HFFc6 (cell line): ENCODE data around the gene NR3C1. TPM values are rescaled to one million over a fixed set of nuclear protein-coding genes. Genes with fewer than 3 reads are reported as not detected.
A peak's percentile ranks its signal among the peaks of the same experiment; 100 is the strongest.

Experiments
- DNase-seq: peaks from one replicate; pipeline ENCODE4 v3.0.0-alpha.2; 2018
- H3K27ac Mint-ChIP-seq: 2 replicates; pipeline ENCODE4 v1.8.0; 2020; ENCODE audit warnings: mild to moderate bottlenecking, mixed read lengths
- H3K27me3 Mint-ChIP-seq: 2 replicates; pipeline ENCODE4 v1.8.0; 2021; ENCODE audit warnings: mild to moderate bottlenecking, moderate library complexity, mixed read lengths; ENCODE audit not compliant: insufficient read depth
- H3K36me3 Mint-ChIP-seq: 2 replicates; pipeline ENCODE4 v1.8.0; 2021; ENCODE audit warnings: low read depth, mixed read lengths
- H3K4me1 Mint-ChIP-seq: 2 replicates; pipeline ENCODE4 v1.8.0; 2020; ENCODE audit warnings: low read depth, mixed read lengths
- H3K4me3 Mint-ChIP-seq: 2 replicates; pipeline ENCODE4 v1.8.0; 2020; ENCODE audit warnings: mild to moderate bottlenecking, moderate library complexity, mixed read lengths
- H3K9me3 Mint-ChIP-seq: 2 replicates; pipeline ENCODE4 v1.8.0; 2020; ENCODE audit warnings: mild to moderate bottlenecking, mixed read lengths
- total RNA-seq, 6 experiments: library from RNA; stranded (reverse); fragmentation: NEBNext Ultra II Directional; extraction: Animal tissue kit (Norgen Biotek cat#: 25700); gene quantifications; 2 replicates in 1 of 6; 3 replicates in 5 of 6; pipeline ENCODE4 v1.2.3, GENCODE V29; 2021
- TF ChIP-seq, protein P1 (sequence below): fragments of 200-600 bp; sonication (generic); IDR thresholded peaks from 2 replicates; pipeline ENCODE4 v1.5.0; 2021; ENCODE audit warnings: antibody characterized with exemption, mild to moderate bottlenecking

The NR3C1 gene
- total RNA-seq, 6 experiments from 2014 or later = 61.6 to 86.9 (median 71.5) TPM

DNA sequence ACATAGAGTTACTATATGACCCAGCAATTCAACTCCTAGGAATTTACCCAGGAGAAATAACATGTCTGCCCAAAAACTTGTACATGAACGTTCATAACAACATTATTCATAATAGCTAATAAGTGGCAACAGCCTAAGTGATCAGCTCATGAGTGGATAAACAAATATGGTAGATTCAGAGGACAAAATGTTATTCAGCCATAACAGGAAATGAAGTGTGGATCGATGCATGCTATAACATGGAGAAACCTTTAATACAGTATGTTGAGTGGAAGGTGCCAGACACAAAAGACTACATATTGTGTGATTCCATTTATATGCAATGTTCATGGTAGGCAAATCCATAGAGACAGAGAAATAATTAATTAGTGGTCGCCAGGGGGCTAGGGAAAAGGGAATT is 22.3 kb upstream of the NR3C1 start:
- TF ChIP-seq, protein P1, sequence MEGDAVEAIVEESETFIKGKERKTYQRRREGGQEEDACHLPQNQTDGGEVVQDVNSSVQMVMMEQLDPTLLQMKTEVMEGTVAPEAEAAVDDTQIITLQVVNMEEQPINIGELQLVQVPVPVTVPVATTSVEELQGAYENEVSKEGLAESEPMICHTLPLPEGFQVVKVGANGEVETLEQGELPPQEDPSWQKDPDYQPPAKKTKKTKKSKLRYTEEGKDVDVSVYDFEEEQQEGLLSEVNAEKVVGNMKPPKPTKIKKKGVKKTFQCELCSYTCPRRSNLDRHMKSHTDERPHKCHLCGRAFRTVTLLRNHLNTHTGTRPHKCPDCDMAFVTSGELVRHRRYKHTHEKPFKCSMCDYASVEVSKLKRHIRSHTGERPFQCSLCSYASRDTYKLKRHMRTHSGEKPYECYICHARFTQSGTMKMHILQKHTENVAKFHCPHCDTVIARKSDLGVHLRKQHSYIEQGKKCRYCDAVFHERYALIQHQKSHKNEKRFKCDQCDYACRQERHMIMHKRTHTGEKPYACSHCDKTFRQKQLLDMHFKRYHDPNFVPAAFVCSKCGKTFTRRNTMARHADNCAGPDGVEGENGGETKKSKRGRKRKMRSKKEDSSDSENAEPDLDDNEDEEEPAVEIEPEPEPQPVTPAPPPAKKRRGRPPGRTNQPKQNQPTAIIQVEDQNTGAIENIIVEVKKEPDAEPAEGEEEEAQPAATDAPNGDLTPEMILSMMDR = no peak
- DNase-seq = no peak
- Mint-ChIP-seq H3K4me3 (no peak overlapping the region), H3K27ac (no peak overlapping the region), H3K9me3 (no peaks in the 10 kb centered on the region), H3K27me3 (no peaks in the 10 kb centered on the region; the same call in 1 of the 2 replicates), H3K4me1 (peaks cover 5% of the 10 kb centered on the region; the same call in 1 of the 2 replicates), H3K36me3 (no peaks in the 10 kb centered on the region)

DNA sequence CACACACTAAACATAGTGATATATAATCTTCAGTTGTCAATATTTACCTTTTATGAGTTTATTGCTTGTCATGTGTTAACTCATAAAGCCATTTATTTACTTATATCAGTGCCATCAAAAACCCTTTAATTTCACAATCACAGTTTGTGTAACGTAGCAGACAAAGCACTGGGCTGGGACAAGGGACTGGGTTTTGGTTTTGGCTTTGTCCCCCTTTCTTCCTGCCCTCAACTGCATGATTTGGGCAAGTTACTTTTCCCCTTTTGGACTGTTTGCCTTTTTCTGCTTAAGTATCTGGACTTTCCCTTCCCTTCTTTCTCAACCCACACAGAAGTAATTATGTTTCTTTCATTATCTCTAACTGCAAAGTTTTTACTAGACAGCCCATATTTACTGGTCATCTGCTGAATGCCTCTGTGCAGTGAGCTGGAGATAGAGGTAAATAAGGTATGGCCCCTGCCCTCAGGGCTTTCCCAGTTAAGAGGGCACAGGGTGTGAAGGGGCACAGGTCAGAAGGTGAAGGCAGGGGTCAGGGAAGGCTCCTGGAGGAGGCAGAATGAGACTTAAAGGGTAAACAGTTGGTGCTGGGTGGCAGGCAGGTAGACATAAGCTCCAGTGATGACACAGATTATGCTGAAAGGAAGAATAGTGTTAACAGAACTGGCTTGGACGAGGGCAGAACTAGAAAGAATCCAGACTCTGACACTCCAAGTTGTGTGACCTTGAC is 14.8 kb upstream of the NR3C1 start:
- no peak for DNase-seq
- Mint-ChIP-seq H3K27ac (no peak overlapping the region), H3K27me3 (no peaks in the 10 kb centered on the region), H3K9me3 (no peaks in the 10 kb centered on the region), H3K4me3 (no peak overlapping the region), H3K36me3 (no peaks in the 10 kb centered on the region), H3K4me1 (peaks cover 21% of the 10 kb centered on the region)
- TF ChIP-seq, protein P1 = no peak

DNA sequence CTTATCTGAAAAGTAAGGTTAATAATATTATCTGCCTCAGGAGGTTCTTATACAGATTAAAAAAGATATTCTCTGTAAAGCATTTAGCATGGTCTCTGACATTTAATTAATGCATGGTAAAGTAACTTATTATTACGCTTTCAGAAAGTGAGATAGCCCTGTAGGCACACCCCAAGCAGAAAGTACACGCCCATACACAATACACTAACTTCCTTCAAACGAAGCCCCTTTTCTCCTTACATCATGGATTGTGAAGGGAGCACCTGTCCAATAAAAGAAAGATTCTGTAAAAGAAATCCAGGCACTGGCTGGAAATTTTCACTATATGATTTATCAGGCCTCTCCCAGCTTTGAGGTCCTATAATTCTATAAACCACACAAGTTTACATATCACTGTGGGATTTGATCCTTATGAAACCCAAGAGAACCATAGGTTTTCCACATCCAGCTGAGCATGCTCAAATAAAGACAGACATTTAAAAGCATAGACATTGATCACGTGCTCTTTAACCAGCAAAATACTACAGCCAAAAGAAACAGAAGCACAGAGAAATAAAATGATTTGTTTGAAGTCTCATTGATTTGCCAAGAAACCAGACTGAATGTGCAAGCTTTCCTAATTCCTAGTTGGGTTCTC is 14.1 kb upstream of the NR3C1 start:
- H3K36me3 Mint-ChIP-seq = no peaks in the 10 kb centered on the region
- TF ChIP-seq, protein P1 = no peak
- DNase-seq = no peak

DNA sequence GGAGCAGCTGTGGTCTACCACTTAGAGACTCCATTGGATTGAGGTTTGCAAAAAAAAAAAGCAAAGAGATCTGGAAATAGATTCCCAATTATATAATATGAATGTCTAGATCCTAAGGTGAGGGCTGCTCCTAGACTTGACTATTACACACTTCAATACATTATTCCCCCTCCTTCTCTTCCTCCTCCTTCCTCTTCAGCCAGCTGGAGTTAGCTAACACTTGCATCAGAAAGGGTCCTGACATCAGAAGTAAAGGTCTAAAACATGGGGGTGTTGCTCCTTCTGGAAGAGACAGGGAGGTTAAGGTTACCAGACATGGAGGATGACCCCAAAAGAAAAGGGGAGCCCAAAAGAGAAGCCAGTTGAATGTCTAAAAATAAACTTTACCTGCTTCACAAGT is 12.9 kb upstream of the NR3C1 start:
- no peak for DNase-seq
- Mint-ChIP-seq H3K9me3 (no peaks in the 10 kb centered on the region), H3K4me1 (peaks cover 36% of the 10 kb centered on the region), H3K27ac (no peak overlapping the region), H3K36me3 (no peaks in the 10 kb centered on the region), H3K4me3 (no peak overlapping the region), H3K27me3 (no peaks in the 10 kb centered on the region)
- TF ChIP-seq, protein P1 = no peak

More for the DNA sequence above, 14.1 kb upstream of the NR3C1 start:
- Mint-ChIP-seq H3K27me3 (no peaks in the 10 kb centered on the region), H3K27ac (no peak overlapping the region), H3K9me3 (no peaks in the 10 kb centered on the region), H3K4me3 (no peak overlapping the region), H3K4me1 (peaks cover 24% of the 10 kb centered on the region)

DNA sequence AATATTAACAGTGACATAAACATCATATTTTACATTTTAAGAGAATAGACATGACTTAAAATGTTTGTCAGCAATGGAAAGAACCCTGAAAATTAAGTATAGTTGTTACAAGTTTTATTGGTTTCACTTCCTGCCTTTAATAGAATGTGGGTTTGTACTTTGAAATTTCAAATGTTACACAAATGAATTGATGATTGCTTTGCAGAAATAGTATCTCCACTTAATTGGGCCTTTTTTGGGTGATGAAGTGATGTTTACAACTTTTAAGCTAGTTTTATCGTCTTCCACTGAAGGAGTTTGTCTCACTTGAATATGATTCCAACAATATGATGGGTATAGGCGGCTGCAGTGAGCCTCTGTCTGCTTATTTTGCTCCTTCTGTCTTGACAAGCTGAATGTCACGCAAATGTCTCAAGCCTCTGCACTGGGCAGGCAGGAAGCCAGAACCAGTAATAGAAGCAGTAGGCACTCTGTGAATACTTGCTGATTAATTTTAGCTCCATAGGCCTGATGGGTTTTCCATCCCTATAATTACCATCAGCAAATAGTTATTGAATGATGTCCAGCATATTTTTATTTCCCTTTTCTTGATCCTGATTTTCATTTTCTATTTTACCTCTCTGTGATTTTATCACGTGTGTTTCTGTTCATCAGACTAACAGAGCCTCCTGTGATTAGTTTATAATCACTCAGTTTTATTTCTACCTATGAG is 10.6 kb upstream of the NR3C1 start:
- Mint-ChIP-seq H3K36me3 (no peaks in the 10 kb centered on the region), H3K4me3 (no peak overlapping the region; the same call in 1 of the 2 replicates), H3K27me3 (no peaks in the 10 kb centered on the region), H3K27ac (peak overlapping the region; percentile 47; the same call in 1 of the 2 replicates), H3K9me3 (no peaks in the 10 kb centered on the region), H3K4me1 (peaks cover 36% of the 10 kb centered on the region)
- DNase-seq = no peak
- TF ChIP-seq, protein P1 = no peak
